Neural cell (in vitro differentiated cells): ENCODE results near the gene ANXA1. TPM values are rescaled to one million over a fixed set of nuclear protein-coding genes. Genes with fewer than 3 reads are reported as not detected.
A peak's percentile ranks its signal among the peaks of the same experiment; 100 is the strongest.

Source experiments
- H2AFZ ChIP-seq: fragments of 200-600, 300-800 bp; sonication (generic), shearing (Covaris generic); 2 replicates; pipeline ENCODE4 v1.6.0; 2014; ENCODE audit warnings: low read depth, mild to moderate bottlenecking, antibody characterized with exemption, low read length, moderate library complexity
- H3F3A ChIP-seq: fragments of 200-600 bp; shearing (Covaris generic); 2 replicates; pipeline ENCODE4 v1.6.1; 2016; ENCODE audit warnings: mild to moderate bottlenecking, moderate library complexity, mixed read lengths, antibody characterized with exemption, low read length; ENCODE audit not compliant: insufficient read depth, poor library complexity, severe bottlenecking
- H3K27ac ChIP-seq: fragments of 200-600, 300-800 bp; sonication (generic), shearing (Covaris generic); 2 replicates; pipeline ENCODE4 v1.5.1; 2014; ENCODE audit warnings: mild to moderate bottlenecking, low read length, moderate library complexity
- H3K27me3 ChIP-seq: fragments of 300-800, 200-600 bp; sonication (generic), shearing (Covaris generic); 2 replicates; pipeline ENCODE4 v1.6.0; 2014; ENCODE audit warnings: mild to moderate bottlenecking, low read depth, low read length, moderate library complexity; ENCODE audit not compliant: insufficient read depth
- H3K36me3 ChIP-seq: fragments of 300-800, 200-600 bp; sonication (generic), shearing (Covaris generic); 2 replicates; pipeline ENCODE4 v1.5.1; 2014; ENCODE audit warnings: mild to moderate bottlenecking, antibody characterized with exemption, low read length, moderate library complexity; ENCODE audit not compliant: insufficient read depth
- H3K4me2 ChIP-seq: fragments of 300-800, 200-600 bp; sonication (generic), shearing (Covaris generic); 2 replicates; pipeline ENCODE4 v1.6.0; 2014; ENCODE audit warnings: mild to moderate bottlenecking, low read length
- H3K4me3 ChIP-seq: fragments of 300-800, 200-600 bp; sonication (generic), shearing (Covaris generic); 2 replicates; pipeline ENCODE4 v1.5.1; 2014; ENCODE audit warnings: mild to moderate bottlenecking, low read length, moderate library complexity
- H3K79me2 ChIP-seq: fragments of 200-600 bp; shearing (Covaris generic); replicated peaks from 2 replicates; pipeline ENCODE4 v1.6.0; 2014; ENCODE audit warnings: mild to moderate bottlenecking, low read length, moderate library complexity; ENCODE audit not compliant: insufficient read depth
- H3K9ac ChIP-seq: fragments of 300-800, 200-600 bp; sonication (generic), shearing (Covaris generic); 2 replicates; pipeline ENCODE4 v1.6.1; 2016; ENCODE audit warnings: mild to moderate bottlenecking, low read length, mixed read lengths
- H3K9me2 ChIP-seq: fragments of 200-600 bp; shearing (Covaris generic); 2 replicates; pipeline ENCODE4 v1.6.1; 2016; ENCODE audit warnings: mild to moderate bottlenecking, low read length, mixed read lengths; ENCODE audit not compliant: insufficient read depth
- H3K9me3 ChIP-seq: fragments of 200-600, 300-800 bp; sonication (generic), shearing (Covaris generic); 2 replicates; pipeline ENCODE4 v1.6.1; 2016; ENCODE audit warnings: mild to moderate bottlenecking, mixed run types, low read length, moderate library complexity, mixed read lengths
- H4K20me1 ChIP-seq: fragments of 200-600 bp; shearing (Covaris generic); 2 replicates; pipeline ENCODE4 v1.6.1; 2016; ENCODE audit warnings: mild to moderate bottlenecking, mixed run types; ENCODE audit not compliant: insufficient read depth
- EP300 ChIP-seq: fragments of 450-650 bp; conservative IDR thresholded peaks from 2 replicates; pipeline ENCODE4 v1.6.1; 2014; ENCODE audit warnings: antibody characterized with exemption, mild to moderate bottlenecking, moderate library complexity; ENCODE audit not compliant: poor library complexity, severe bottlenecking
- EZH2 ChIP-seq: fragments of 200-600, 300-800 bp; shearing (Covaris generic), sonication (generic); IDR thresholded peaks from 2 replicates; pipeline ENCODE4 v1.6.1; 2014; ENCODE audit warnings: antibody characterized with exemption, low read length, borderline replicate concordance, mild to moderate bottlenecking; ENCODE audit not compliant: insufficient read depth, poor library complexity, severe bottlenecking
- MXI1 ChIP-seq: fragments of 450-650 bp; conservative IDR thresholded peaks from 2 replicates; pipeline ENCODE4 v1.6.1; 2014; ENCODE audit warnings: antibody characterized with exemption, mild to moderate bottlenecking; ENCODE audit not compliant: poor library complexity, severe bottlenecking
- POLR2AphosphoS5 ChIP-seq: IDR thresholded peaks from 2 replicates; pipeline ENCODE4 v1.6.1; 2012
- RAD21 ChIP-seq: fragments of 450-650 bp; conservative IDR thresholded peaks from 2 replicates; pipeline ENCODE4 v1.6.1; 2014; ENCODE audit warnings: antibody characterized with exemption, mild to moderate bottlenecking, moderate library complexity
- REST ChIP-seq: IDR thresholded peaks from 2 replicates; pipeline ENCODE4 v1.6.1; 2012; ENCODE audit warnings: borderline replicate concordance
- SMC3 ChIP-seq: fragments of 450-650 bp; conservative IDR thresholded peaks from 2 replicates; pipeline ENCODE4 v1.6.1; 2014; ENCODE audit warnings: antibody characterized with exemption, mild to moderate bottlenecking, moderate library complexity; ENCODE audit not compliant: poor library complexity
- TAF1 ChIP-seq: IDR thresholded peaks from 2 replicates; pipeline ENCODE4 v1.6.1; 2012; ENCODE audit warnings: low read depth
- polyA plus RNA-seq: library from polyadenylated mRNA; depleted of rRNA; stranded (reverse); fragments of >200 nt; gene quantifications from 2 replicates; pipeline ENCODE4 v1.2.3, GENCODE V29; 2014
- TF ChIP-seq, protein P1 (sequence below): fragments of 450-650 bp; IDR thresholded peaks from 2 replicates; pipeline ENCODE4 v1.5.1; 2014; ENCODE audit warnings: antibody characterized with exemption, mild to moderate bottlenecking, moderate library complexity; ENCODE audit not compliant: poor library complexity, severe bottlenecking

Gene ANXA1
- polyA plus RNA-seq, 1 donor from 2014 or later, result 5.8 TPM

- no peaks in the 10 kb centered on the region for H4K20me1 ChIP-seq
- H3F3A ChIP-seq, result no peaks in the 10 kb centered on the region
- no peaks in the 10 kb centered on the region for H3K79me2 ChIP-seq
- no peaks in the 10 kb centered on the region for H3K9me3 ChIP-seq
- H2AFZ ChIP-seq, result no peak overlapping the region
- no peaks in the 10 kb centered on the region for H3K36me3 ChIP-seq
- TF ChIP-seq RAD21 (no peak), POLR2AphosphoS5 (no peak), TAF1 (no peak), SMC3 (no peak), EP300 (no peak), REST (no peak), MXI1 (no peak), EZH2 (no peak)
- TF ChIP-seq, protein P1, sequence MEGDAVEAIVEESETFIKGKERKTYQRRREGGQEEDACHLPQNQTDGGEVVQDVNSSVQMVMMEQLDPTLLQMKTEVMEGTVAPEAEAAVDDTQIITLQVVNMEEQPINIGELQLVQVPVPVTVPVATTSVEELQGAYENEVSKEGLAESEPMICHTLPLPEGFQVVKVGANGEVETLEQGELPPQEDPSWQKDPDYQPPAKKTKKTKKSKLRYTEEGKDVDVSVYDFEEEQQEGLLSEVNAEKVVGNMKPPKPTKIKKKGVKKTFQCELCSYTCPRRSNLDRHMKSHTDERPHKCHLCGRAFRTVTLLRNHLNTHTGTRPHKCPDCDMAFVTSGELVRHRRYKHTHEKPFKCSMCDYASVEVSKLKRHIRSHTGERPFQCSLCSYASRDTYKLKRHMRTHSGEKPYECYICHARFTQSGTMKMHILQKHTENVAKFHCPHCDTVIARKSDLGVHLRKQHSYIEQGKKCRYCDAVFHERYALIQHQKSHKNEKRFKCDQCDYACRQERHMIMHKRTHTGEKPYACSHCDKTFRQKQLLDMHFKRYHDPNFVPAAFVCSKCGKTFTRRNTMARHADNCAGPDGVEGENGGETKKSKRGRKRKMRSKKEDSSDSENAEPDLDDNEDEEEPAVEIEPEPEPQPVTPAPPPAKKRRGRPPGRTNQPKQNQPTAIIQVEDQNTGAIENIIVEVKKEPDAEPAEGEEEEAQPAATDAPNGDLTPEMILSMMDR, result no peak
- no peak overlapping the region for H3K9ac ChIP-seq
- H3K4me2 ChIP-seq, result no peak overlapping the region
- H3K27ac ChIP-seq, result no peak overlapping the region
- H3K9me2 ChIP-seq, result no peaks in the 10 kb centered on the region
- H3K27me3 ChIP-seq, result no peaks in the 10 kb centered on the region
- no peak overlapping the region for H3K4me3 ChIP-seq
These were observed 48.2 kb downstream of the ANXA1 start for GRCh38 chr9:73199886-73200285.

DNA sequence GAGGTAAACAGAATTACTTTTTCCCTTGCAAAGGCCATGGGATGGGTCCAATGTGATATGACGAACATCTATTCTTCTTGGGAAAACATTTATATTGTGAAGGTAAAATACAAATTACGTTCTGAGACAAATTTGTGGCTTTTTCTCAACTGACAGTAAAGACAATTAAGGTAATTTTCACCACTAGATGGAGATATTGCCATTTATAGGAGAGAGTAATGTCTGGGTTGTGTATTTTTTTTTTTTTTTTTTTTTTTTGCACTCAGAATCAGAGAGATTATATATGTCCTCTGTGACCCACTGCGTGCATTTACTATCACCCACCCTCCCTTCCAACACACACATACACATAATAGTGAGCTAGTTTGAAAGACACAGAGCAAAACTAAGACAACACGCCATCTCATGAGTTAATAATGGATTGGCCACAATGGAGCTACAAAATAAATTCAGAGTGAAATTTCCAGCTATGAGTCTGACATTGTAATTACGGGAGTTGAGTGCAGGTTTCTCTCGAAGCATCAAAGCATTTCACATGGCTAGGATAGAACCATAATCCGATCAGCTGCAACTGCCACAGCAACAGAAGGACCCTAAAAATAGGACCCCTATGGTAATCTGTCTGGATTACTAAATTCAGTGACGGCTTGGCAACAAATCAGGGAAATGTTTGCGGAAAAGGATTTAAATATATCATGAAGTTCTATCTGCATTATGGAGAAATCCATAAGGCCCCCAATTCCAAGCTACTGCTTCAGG lies 49.2 kb downstream of the ANXA1 start:
- Histone ChIP-seq H4K20me1 (no peaks in the 10 kb centered on the region), H3K79me2 (no peaks in the 10 kb centered on the region), H3K9me3 (no peaks in the 10 kb centered on the region), H3K27me3 (no peaks in the 10 kb centered on the region), H3K9ac (no peak overlapping the region), H3K36me3 (no peaks in the 10 kb centered on the region), H3K4me3 (no peak overlapping the region), H3K4me2 (no peak overlapping the region), H3F3A (no peaks in the 10 kb centered on the region), H3K27ac (no peak overlapping the region), H2AFZ (no peak overlapping the region), H3K9me2 (no peaks in the 10 kb centered on the region)
- TF ChIP-seq, protein P1, result peak; percentile 88
- TF ChIP-seq POLR2AphosphoS5, result peak; percentile 44
- peak; percentile 90 for TF ChIP-seq SMC3
- TF ChIP-seq EP300, result peak; percentile 43
- TF ChIP-seq RAD21, result peak; percentile 89
- TF ChIP-seq REST, result peak; percentile 25
- TF ChIP-seq TAF1, result no peak
- no peak for TF ChIP-seq MXI1
- TF ChIP-seq EZH2, result no peak
